Activated CD4-positive, alpha-beta T cell treated with anti-CD3 and anti-CD28 coated beads for 48 hours (primary cell): Measurements from ENCODE around the gene CD300E.
"Not testable (repeated sequence)": the region's sequence is repeated elsewhere in the genome, so short reads cannot be mapped to it uniquely, and the experiment has no call there.

ENCODE experiments used
- DNase-seq: peaks from one replicate; pipeline ENCODE4 v3.0.0-alpha.2; 2020

CD300E gene

GRCh38 chr17:74633326-74633725 lies 9.8 kb upstream of the CD300E start:
- no peak for DNase-seq

GRCh38 chr17:74632617-74633016 lies 9.1 kb upstream of the CD300E start:
- DNase-seq: no peak

GRCh38 chr17:74631468-74632450 lies 8.2 kb upstream of the CD300E start:
- DNase-seq: no peak

- DNase-seq: not testable (repeated sequence)
Measured at GRCh38 chr17:74630251-74630650, 6.7 kb upstream of the CD300E start.

- no peak for DNase-seq
Measured at GRCh38 chr17:74625661-74626060, 2.1 kb upstream of the CD300E start.

- no peak for DNase-seq
Measured at GRCh38 chr17:74624131-74624530, 593 bp upstream of the CD300E start.

GRCh38 chr17:74619077-74619673 lies 4.4 kb downstream of the CD300E start:
- DNase-seq: no peak

GRCh38 chr17:74618451-74618850 lies 5.1 kb downstream of the CD300E start:
- no peak for DNase-seq

GRCh38 chr17:74616696-74617095 lies 6.8 kb downstream of the CD300E start:
- no peak for DNase-seq

- DNase-seq: no peak
Measured at GRCh38 chr17:74612046-74612445, 11.5 kb downstream of the CD300E start.

GRCh38 chr17:74610108-74610507 lies 13.4 kb downstream of the CD300E start:
- DNase-seq: no peak

- no peak for DNase-seq
Measured at GRCh38 chr17:74608511-74608910, 15.0 kb downstream of the CD300E start.

GRCh38 chr17:74607221-74607620 lies 16.3 kb downstream of the CD300E start:
- no peak for DNase-seq

- no peak for DNase-seq
Measured at GRCh38 chr17:74606050-74606449, 17.5 kb downstream of the CD300E start.

GRCh38 chr17:74605361-74605760 lies 18.2 kb downstream of the CD300E start:
- DNase-seq: no peak

- no peak for DNase-seq
Measured at GRCh38 chr17:74604761-74605160, 18.8 kb downstream of the CD300E start.

- DNase-seq: no peak
Measured at GRCh38 chr17:74604200-74604599, 19.3 kb downstream of the CD300E start.

GRCh38 chr17:74603746-74604145 lies 19.8 kb downstream of the CD300E start:
- DNase-seq: no peak

GRCh38 chr17:74603037-74603635 lies 20.4 kb downstream of the CD300E start:
- no peak for DNase-seq

GRCh38 chr17:74601944-74602572 lies 21.5 kb downstream of the CD300E start:
- peak; percentile 51 for DNase-seq

GRCh38 chr17:74599448-74599939 lies 24.0 kb downstream of the CD300E start:
- DNase-seq: no peak

- no peak for DNase-seq
Measured at GRCh38 chr17:74599023-74599399, 24.5 kb downstream of the CD300E start.

- DNase-seq: no peak
Measured at GRCh38 chr17:74598346-74599022, 25.1 kb downstream of the CD300E start.
